Measurements from ENCODE around the gene ARHGDIG.

DNA sequence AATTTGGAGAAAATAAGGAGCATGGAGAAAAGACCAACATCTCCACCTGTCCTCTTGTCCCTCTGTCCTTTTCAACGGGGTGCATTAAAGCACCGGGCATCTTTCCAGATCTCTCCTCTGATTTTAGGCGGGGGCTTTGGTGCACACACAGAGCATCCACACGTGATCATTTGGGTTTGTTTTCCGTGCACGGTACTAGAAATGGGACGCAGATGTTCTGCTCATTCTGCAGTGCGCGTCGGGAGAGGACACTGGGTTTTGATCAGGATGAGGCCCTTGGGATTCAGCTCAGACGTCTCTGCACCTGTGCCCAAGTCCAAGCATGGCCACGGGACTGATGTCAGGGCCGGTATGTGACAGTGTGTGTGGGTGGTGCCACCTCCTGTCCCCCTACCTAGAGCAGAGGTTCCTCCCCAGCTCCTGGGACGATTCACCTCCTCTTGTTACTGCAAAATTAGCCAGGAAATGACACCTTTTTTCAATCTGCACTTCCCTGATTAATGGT lies 34.5 kb downstream of the ARHGDIG start:
- TF ChIP-seq CTCF (IDR thresholded peaks at IDR 0.05) (no peak), POLR2A (IDR thresholded peaks at IDR 0.05) (no peak), EP300 (IDR thresholded peaks at IDR 0.05) (no peak), POLR2AphosphoS5 (IDR thresholded peaks at IDR 0.05) (no peak)
